22Rv1 (cell line): ENCODE data around the gene ANKRD13C.

Source experiments
- ZFX ChIP-seq: fragments of 450-650 bp; IDR thresholded peaks from 2 replicates; pipeline ENCODE4 v1.6.1; 2017; ENCODE audit warnings: antibody characterized with exemption, borderline replicate concordance
- TF ChIP-seq, protein P1 (sequence below): fragments of 450-650 bp; IDR thresholded peaks from 2 replicates; pipeline ENCODE4 v1.5.1; 2017; ENCODE audit warnings: mild to moderate bottlenecking

DNA sequence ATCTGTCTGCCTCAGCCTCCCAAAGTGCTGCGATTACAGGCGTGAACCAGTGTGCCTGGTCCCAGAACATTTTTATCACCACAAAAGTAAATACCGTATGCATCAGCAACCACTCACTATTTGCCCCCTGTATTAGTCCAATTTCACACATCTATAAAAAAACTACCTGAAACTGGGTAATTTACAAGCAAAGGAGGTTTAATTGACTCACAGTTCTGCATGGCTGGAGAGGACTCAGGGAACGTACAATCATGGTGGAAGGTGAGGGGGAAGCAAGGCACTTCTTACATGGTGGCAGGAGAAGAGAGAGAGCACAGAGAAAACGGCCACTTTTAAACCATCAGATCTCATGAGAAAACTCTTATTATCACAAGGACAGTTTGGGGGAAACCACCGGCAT is 31.0 kb upstream of the ANKRD13C start:
- TF ChIP-seq, protein P1, sequence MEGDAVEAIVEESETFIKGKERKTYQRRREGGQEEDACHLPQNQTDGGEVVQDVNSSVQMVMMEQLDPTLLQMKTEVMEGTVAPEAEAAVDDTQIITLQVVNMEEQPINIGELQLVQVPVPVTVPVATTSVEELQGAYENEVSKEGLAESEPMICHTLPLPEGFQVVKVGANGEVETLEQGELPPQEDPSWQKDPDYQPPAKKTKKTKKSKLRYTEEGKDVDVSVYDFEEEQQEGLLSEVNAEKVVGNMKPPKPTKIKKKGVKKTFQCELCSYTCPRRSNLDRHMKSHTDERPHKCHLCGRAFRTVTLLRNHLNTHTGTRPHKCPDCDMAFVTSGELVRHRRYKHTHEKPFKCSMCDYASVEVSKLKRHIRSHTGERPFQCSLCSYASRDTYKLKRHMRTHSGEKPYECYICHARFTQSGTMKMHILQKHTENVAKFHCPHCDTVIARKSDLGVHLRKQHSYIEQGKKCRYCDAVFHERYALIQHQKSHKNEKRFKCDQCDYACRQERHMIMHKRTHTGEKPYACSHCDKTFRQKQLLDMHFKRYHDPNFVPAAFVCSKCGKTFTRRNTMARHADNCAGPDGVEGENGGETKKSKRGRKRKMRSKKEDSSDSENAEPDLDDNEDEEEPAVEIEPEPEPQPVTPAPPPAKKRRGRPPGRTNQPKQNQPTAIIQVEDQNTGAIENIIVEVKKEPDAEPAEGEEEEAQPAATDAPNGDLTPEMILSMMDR: no peak
- no peak for TF ChIP-seq ZFX
